Activated CD8-positive, alpha-beta memory T cell treated with anti-CD3 and anti-CD28 coated beads for 1 hour (primary cell): Measurements from ENCODE around the gene TM6SF1.
"Not testable (repeated sequence)": the region's sequence is repeated elsewhere in the genome, so short reads cannot be mapped to it uniquely, and the experiment has no call there.

Experiments
- DNase-seq, 2 donors: peaks; one replicate each; pipeline ENCODE4 v3.0.0-alpha.2; 2020; ENCODE audit warnings: low read depth in 1 of 2; ENCODE audit errors: extremely low read depth in 1 of 2

The TM6SF1 gene

GRCh38 chr15:83106994-83107840 is at the start of gene TM6SF1:
Gene TM6SF1 (plus strand): TSS chr15:83107645. CDS start chr15:83107681, 36 bp downstream.
- DNase-seq, result no peak

- no peak for DNase-seq
Observed at GRCh38 chr15:83057696-83058376, 49.6 kb upstream of the TM6SF1 start.

GRCh38 chr15:83061680-83062079 is 45.8 kb upstream of the TM6SF1 start:
- no peak for DNase-seq

GRCh38 chr15:83062768-83063180 is 44.7 kb upstream of the TM6SF1 start:
- no peak for DNase-seq

GRCh38 chr15:83063551-83063950 is 43.9 kb upstream of the TM6SF1 start:
- no peak for DNase-seq

- DNase-seq, result no peak
Observed at GRCh38 chr15:83064859-83065258, 42.6 kb upstream of the TM6SF1 start.

GRCh38 chr15:83065431-83065830 is 42.0 kb upstream of the TM6SF1 start:
- DNase-seq, result no peak

- DNase-seq, result no peak
Observed at GRCh38 chr15:83066034-83066733, 41.3 kb upstream of the TM6SF1 start.

GRCh38 chr15:83066734-83067637 is 40.5 kb upstream of the TM6SF1 start, which contains the start of gene BTBD1:
Gene BTBD1 (minus strand): TSS chr15:83067252. CDS start chr15:83067151, 101 bp downstream.
- DNase-seq, result peak; percentile 33 to 70

GRCh38 chr15:83067638-83067962 is 39.8 kb upstream of the TM6SF1 start:
- no peak for DNase-seq

GRCh38 chr15:83068054-83068453 is 39.4 kb upstream of the TM6SF1 start:
- DNase-seq, result no peak

GRCh38 chr15:83069211-83069642 is 38.2 kb upstream of the TM6SF1 start:
- DNase-seq, result peak in 1 of 2 donors; percentile 20

- DNase-seq, result no peak
Observed at GRCh38 chr15:83077491-83078230, 29.8 kb upstream of the TM6SF1 start.

- DNase-seq, result no peak
Observed at GRCh38 chr15:83078712-83079111, 28.7 kb upstream of the TM6SF1 start.

- no peak for DNase-seq
Observed at GRCh38 chr15:83081256-83082014, 26.0 kb upstream of the TM6SF1 start.

- no peak for DNase-seq
Observed at GRCh38 chr15:83082730-83083386, 24.6 kb upstream of the TM6SF1 start.

- not testable (repeated sequence) for DNase-seq
Observed at GRCh38 chr15:83085461-83085860, 22.0 kb upstream of the TM6SF1 start.

- not testable (repeated sequence) for DNase-seq
Observed at GRCh38 chr15:83085864-83086552, 21.4 kb upstream of the TM6SF1 start.
